ENCODE results near the gene RAB36.

Gene RAB36

GRCh38 chr22:23140385-23140784 lies 4.9 kb upstream of the RAB36 start:
- DNase-seq, result no peak

GRCh38 chr22:23142546-23143105 lies 2.7 kb upstream of the RAB36 start:
- no peak for DNase-seq

- no peak for DNase-seq
Observed at GRCh38 chr22:23143119-23143518, 2.2 kb upstream of the RAB36 start.

- no peak for DNase-seq
Observed at GRCh38 chr22:23144432-23144831, 845 bp upstream of the RAB36 start.

GRCh38 chr22:23145878-23146470 lies 697 bp downstream of the RAB36 start:
- DNase-seq, result no peak

GRCh38 chr22:23146478-23147205 lies 1.4 kb downstream of the RAB36 start:
- no peak for DNase-seq

- DNase-seq, result no peak
Observed at GRCh38 chr22:23147617-23148387, 2.5 kb downstream of the RAB36 start.

GRCh38 chr22:23149743-23150238 lies 4.5 kb downstream of the RAB36 start:
- DNase-seq, result no peak

- no peak for DNase-seq
Observed at GRCh38 chr22:23150762-23151161, 5.5 kb downstream of the RAB36 start.

GRCh38 chr22:23151827-23152226 lies 6.5 kb downstream of the RAB36 start:
- no peak for DNase-seq

- no peak for DNase-seq
Observed at GRCh38 chr22:23152238-23153114, 7.2 kb downstream of the RAB36 start.

GRCh38 chr22:23153994-23154393 lies 8.7 kb downstream of the RAB36 start:
- DNase-seq, result no peak

GRCh38 chr22:23154461-23154860 lies 9.2 kb downstream of the RAB36 start:
- DNase-seq, result no peak

- DNase-seq, result no peak
Observed at GRCh38 chr22:23155143-23155542, 9.9 kb downstream of the RAB36 start.

GRCh38 chr22:23155831-23156230 lies 10.6 kb downstream of the RAB36 start:
- DNase-seq, result no peak

GRCh38 chr22:23156286-23156685 lies 11.0 kb downstream of the RAB36 start:
- DNase-seq, result no peak

- no peak for DNase-seq
Observed at GRCh38 chr22:23157560-23158515, 12.6 kb downstream of the RAB36 start.

- no peak for DNase-seq
Observed at GRCh38 chr22:23158516-23159290, 13.4 kb downstream of the RAB36 start.

- DNase-seq, result no peak
Observed at GRCh38 chr22:23159291-23159630, 14.0 kb downstream of the RAB36 start.

GRCh38 chr22:23161029-23161428 lies 15.8 kb downstream of the RAB36 start:
- DNase-seq, result no peak

- no peak for DNase-seq
Observed at GRCh38 chr22:23161574-23161973, 16.3 kb downstream of the RAB36 start.

All from stimulated activated CD4-positive, alpha-beta T cell treated with anti-CD3 and anti-CD28 coated beads, Interleukin-12 subunit alpha, Interleukin-12 subunit beta, amount 100 ng/mL, for 4 hours (primary cell).